SU-DHL-6 (cell line): ENCODE measurements around the gene NCF4.

ENCODE experiments used
- EZH2phosphoT487 ChIP-seq: fragments of 200-600 bp; sonication (generic), shearing (Covaris generic); conservative IDR thresholded peaks from 2 replicates; pipeline ENCODE4 v1.6.1; 2018; ENCODE audit warnings: mild to moderate bottlenecking, antibody characterized with exemption, low read length, moderate library complexity, mixed read lengths
- TF ChIP-seq, protein P1 (sequence below): fragments of 200-600 bp; sonication (generic); IDR thresholded peaks from one replicate; pipeline ENCODE4 v1.5.1; 2017; ENCODE audit warnings: antibody characterized with exemption, mild to moderate bottlenecking, low read length, moderate library complexity; ENCODE audit not compliant: insufficient read depth, poor library complexity, severe bottlenecking

DNA sequence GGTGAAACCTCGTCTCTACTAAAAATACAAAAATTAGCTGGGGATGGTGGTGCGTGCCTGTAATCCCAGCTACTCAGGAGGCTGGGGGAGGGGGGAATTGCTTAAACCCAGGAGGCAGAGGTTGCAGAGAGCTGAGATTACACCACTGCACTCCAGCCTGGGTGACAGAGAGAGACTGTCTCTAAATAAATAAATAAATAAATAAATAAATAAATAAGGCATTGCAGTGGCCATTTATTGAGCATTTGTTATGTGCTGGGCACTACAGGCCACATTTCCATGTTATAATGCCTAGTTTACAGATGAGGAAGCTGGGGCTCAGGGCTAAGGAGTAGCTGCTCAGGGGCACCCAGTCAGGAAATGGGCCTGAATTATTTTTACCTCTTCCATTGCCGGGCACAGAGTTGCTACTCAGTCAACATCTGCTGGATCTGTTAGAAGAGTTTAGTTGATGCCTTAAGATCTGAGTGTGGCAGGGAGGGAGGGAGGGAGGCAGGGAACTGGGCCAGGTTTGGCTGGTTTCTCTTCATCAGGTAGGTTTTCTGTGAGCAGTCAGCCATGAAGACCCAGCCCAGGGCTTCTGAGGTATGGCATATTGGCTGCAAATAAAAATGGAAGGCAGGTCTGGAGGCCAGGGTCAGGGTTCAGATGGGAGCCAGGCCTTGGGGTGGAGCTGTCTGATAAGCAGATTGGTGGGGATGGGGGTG, 49.6 kb upstream of the NCF4 start:
- TF ChIP-seq, protein P1, sequence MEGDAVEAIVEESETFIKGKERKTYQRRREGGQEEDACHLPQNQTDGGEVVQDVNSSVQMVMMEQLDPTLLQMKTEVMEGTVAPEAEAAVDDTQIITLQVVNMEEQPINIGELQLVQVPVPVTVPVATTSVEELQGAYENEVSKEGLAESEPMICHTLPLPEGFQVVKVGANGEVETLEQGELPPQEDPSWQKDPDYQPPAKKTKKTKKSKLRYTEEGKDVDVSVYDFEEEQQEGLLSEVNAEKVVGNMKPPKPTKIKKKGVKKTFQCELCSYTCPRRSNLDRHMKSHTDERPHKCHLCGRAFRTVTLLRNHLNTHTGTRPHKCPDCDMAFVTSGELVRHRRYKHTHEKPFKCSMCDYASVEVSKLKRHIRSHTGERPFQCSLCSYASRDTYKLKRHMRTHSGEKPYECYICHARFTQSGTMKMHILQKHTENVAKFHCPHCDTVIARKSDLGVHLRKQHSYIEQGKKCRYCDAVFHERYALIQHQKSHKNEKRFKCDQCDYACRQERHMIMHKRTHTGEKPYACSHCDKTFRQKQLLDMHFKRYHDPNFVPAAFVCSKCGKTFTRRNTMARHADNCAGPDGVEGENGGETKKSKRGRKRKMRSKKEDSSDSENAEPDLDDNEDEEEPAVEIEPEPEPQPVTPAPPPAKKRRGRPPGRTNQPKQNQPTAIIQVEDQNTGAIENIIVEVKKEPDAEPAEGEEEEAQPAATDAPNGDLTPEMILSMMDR, result no peak
- no peak for TF ChIP-seq EZH2phosphoT487
